Frontal cortex (tissue), 4 donors: Measurements from ENCODE around the gene CLDN7. TPM values are rescaled to one million over a fixed set of nuclear protein-coding genes. Genes with fewer than 3 reads are reported as not detected.
A peak's percentile ranks its signal among the peaks of the same experiment; 100 is the strongest.

Source experiments
- DNase-seq, 2 donors: peaks; one replicate each; pipeline ENCODE4 v3.0.0; 2012; ENCODE audit warnings: low spot score in 2 of 2
- FAIRE-seq: peaks from 2 replicates; lab custom pipeline; 2012; peaks lifted over from hg19 to GRCh38; lab: Jason Lieb, UNC
- total RNA-seq: library from RNA; depleted of rRNA; stranded (reverse); fragments of >200 nt; gene quantifications from one replicate; pipeline ENCODE4 v1.2.3, GENCODE V29; 2014
- donor health status: control.
- donor health status: control.
- donor health status: control.

Gene CLDN7
- total RNA-seq, 1 donor from 2014 or later, result 0.82 TPM

DNA sequence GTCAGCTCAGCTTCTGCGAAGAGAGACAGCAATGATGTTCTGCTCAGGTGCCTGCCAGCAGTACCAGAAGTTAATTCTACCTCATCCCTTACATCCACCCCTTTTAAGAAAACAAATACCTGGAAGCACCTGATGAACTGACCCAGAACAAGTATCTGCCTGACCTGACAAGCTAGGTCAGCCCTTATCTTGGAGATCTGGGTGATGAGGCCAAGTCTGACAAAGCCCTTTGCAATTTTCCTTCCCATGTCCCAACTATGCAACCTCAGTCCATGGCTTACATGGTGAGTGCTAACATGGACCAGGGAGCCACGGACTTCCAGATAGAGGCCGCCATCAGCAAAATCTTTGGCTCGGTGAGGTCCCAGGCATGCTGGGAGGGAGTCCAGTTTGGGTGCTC, 38.9 kb downstream of the CLDN7 start:
- DNase-seq (no peak), FAIRE-seq (no peak)

DNA sequence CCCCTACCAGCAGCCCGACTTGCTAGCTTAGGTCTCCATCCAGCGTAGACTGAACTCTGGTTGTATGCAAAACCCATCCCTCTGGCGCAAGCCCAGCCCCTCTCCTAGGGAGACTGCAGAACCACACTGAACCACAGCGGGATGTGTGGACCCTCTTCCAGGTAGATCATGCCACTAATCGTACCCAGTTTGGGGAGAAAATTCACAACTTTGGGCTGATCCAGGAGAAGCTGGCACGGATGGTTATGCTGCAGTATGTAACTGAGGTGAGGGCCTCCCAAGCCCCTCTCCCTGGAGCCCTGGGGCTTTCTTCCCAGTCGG, 39.3 kb downstream of the CLDN7 start:
- DNase-seq (no peak), FAIRE-seq (no peak)

DNA sequence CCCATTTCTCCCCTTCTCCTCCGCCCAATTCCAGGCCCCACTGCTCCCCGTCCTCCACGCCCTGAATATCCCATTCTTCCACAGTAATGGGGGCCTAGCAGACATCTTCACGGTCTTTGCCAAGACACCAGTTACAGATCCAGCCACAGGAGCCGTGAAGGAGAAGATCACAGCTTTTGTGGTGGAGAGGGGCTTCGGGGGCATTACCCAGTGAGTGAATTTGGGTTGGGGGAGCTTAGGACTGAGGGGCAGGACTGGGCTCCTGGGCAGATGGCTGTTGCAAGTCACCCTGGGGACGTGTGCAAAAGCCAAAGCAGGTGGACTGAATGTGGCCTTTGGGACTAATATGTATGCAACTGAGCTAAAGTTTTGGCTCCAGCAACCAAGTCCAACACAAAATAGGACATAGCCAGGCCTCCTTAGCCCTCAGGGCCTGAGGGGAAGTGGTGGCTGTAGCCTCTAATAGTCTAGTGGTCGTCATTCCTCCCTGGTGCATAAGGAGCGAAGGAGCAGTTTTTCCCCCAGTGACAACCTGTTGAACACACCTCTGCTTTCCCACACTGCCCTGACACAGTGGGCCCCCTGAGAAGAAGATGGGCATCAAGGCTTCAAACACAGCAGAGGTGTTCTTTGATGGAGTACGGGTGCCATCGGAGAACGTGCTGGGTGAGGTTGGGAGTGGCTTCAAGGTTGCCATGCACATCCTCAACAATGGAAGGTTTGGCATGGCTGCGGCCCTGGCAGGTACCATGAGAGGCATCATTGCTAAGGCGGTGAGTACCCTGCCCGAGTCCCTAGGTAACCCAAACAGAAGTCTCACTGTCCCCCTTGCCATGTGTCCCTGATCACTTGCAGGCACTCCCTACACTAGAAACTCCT, 39.9 kb downstream of the CLDN7 start:
- no peak for DNase-seq
- FAIRE-seq, result no peak

- DNase-seq (no peak), FAIRE-seq (no peak)
Measured at GRCh38 chr17:7221278-7222092, 40.8 kb downstream of the CLDN7 start.

GRCh38 chr17:7220593-7221277, 41.5 kb downstream of the CLDN7 start:
- DNase-seq (no peak), FAIRE-seq (no peak)

- no peak for FAIRE-seq
- peak; percentile 90 to 95 for DNase-seq
Measured at GRCh38 chr17:7219812-7220592, 42.3 kb downstream of the CLDN7 start, which contains the start of the genes ACADVL and DLG4. TSS of gene ACADVL (plus strand) at chr17:7219938. CDS start at chr17:7219985, 47 bp downstream. TSS of gene DLG4 (minus strand) at chr17:7219836.

- no peak for DNase-seq
- FAIRE-seq, result no peak
Measured at GRCh38 chr17:7219229-7219811, 43.0 kb downstream of the CLDN7 start.

GRCh38 chr17:7218758-7219157, 43.5 kb downstream of the CLDN7 start:
- no peak for DNase-seq
- no peak for FAIRE-seq

GRCh38 chr17:7218166-7218565, 44.1 kb downstream of the CLDN7 start:
- FAIRE-seq (no peak), DNase-seq (no peak)

- no peak for FAIRE-seq
Measured at GRCh38 chr17:7217113-7217987, 44.9 kb downstream of the CLDN7 start.

GRCh38 chr17:7216242-7217112, 45.8 kb downstream of the CLDN7 start:
- no peak for FAIRE-seq
- DNase-seq, result no peak

More at GRCh38 chr17:7217113-7217987, 44.9 kb downstream of the CLDN7 start:
- DNase-seq, result peak in 1 of 2 donors; percentile 58

DNA sequence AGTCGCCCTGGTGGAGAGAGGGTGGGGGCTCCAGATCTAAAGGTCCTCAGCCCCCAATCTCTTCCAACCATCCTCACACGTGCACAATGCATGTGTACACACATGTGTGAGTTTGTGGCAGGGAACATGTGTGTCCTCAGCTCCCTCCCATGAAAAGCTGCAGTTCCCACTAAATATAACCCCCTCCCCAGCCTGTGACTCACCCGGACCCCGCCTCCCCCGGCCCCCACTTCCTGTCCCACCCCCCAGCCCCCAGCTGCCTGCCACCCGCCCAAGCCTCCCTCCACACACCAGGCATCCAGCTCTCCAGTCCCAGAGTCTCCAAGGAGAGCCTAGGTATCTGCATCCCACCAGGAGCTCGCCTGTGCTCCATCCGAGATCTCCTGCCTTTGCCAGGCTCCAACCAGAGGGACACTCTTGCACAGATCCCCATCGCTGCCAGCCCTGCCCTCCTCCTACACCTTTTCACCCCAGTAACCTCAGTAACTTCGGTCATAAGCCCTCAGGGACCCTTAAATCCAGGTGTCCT, 46.6 kb downstream of the CLDN7 start:
- FAIRE-seq (no peak), DNase-seq (no peak)

DNA sequence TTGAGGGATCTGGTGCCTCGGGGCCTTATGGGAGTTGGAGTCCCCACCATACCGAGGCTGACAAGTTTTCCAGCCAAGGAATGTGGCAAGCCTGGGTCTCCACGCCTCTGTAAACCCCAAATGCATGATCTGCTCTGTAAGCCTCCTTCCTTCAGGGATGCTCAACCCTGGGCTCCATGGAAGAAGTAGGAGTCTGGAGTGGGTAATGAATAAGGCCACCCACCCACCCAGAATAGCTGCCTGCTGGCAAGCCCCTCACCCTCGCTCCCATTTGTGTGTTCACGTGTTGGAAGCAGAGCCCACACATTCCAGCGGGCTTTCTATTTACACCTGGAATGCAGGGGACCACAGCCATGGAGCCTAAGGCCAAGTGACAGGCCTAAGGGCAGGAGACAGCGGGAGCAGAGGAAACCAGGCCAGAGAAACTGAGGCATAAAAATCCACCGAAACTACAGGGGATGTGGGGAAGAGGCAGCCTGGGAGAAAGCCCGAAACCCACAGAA, 47.1 kb downstream of the CLDN7 start:
- no peak for FAIRE-seq
- no peak for DNase-seq

DNA sequence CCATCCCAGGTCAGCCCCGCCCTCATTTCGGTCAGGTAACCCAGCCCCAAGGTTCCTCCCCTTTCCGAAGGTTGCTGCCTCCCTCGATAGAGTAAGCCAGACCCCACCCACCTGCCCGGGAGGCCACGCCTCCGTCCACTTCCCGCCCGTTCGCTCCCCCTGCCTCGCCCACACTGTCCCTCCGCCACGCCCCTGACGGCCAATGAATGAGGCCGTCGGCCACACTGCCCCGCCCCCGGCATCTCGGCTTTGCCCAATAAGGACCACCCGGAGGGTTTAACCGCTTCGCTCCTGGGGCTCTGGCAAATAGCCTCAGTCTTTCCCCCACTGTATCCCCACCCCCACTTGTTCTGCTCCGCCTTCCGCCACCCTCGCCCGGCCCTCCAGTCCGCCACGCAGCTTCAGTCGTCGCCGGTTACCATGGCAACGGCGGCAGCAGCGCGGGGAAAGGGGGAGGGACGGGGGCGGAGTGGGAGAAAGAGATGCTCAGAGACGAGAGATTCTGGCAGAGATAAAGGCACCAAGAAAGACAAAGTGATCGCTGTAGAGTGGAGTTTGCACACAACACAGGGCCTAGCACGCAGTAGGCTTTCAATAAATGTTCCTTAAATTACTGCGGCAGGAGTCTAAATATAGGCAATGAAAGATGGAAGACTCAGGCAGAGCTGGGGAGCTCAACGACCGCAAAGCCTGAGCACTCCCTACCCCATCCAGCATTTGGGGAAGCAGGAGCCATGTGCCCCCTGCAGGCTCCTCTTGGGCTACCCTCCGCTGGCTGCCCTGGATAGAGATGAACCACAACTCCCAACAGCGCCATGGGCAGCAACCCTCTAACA, 47.8 kb downstream of the CLDN7 start:
- DNase-seq, result peak; percentile 95 to 97
- FAIRE-seq, result peak; percentile 30

- FAIRE-seq (no peak), DNase-seq (peak; percentile 70)
Measured at GRCh38 chr17:7213895-7214299, 48.4 kb downstream of the CLDN7 start.
